GM18508 (cell line): ENCODE data around the gene GRM4.
"Not testable (repeated sequence)": the region's sequence is repeated elsewhere in the genome, so short reads cannot be mapped to it uniquely, and the experiment has no call there.

Experiments used
- ATAC-seq: cut with Tn5 transposase; IDR thresholded peaks from one replicate; pipeline ENCODE4 v1.9.1; 2021; ENCODE audit warnings: moderate number of reproducible peaks; ENCODE audit not compliant: insufficient read depth, unreplicated experiment

GRM4 gene

GRCh38 chr6:34146021-34146782 is at the start of gene GRM4:
Gene GRM4, minus strand, starts transcription at chr6:34146087. Its CDS starts 12,591 bp downstream, at chr6:34133496.
- ATAC-seq, result no peak

- ATAC-seq, result no peak
Measured at GRCh38 chr6:34194772-34195171, 48.9 kb upstream of the GRM4 start.

GRCh38 chr6:34190504-34191122 is 44.7 kb upstream of the GRM4 start:
- ATAC-seq, result no peak

GRCh38 chr6:34189806-34190503 is 44.1 kb upstream of the GRM4 start:
- no peak for ATAC-seq

GRCh38 chr6:34184726-34185125 is 38.8 kb upstream of the GRM4 start:
- not testable (repeated sequence) for ATAC-seq

- ATAC-seq, result no peak
Measured at GRCh38 chr6:34182751-34183531, 37.1 kb upstream of the GRM4 start.

- no peak for ATAC-seq
Measured at GRCh38 chr6:34181908-34182307, 36.0 kb upstream of the GRM4 start.

GRCh38 chr6:34179106-34179720 is 33.3 kb upstream of the GRM4 start:
- ATAC-seq, result no peak

- ATAC-seq, result no peak
Measured at GRCh38 chr6:34178357-34179105, 32.6 kb upstream of the GRM4 start.

- ATAC-seq, result no peak
Measured at GRCh38 chr6:34177181-34177591, 31.3 kb upstream of the GRM4 start.

- ATAC-seq, result no peak
Measured at GRCh38 chr6:34176261-34177031, 30.6 kb upstream of the GRM4 start.

- ATAC-seq, result no peak
Measured at GRCh38 chr6:34174846-34175399, 29.0 kb upstream of the GRM4 start.

GRCh38 chr6:34172961-34173775 is 27.3 kb upstream of the GRM4 start:
- ATAC-seq, result no peak

- no peak for ATAC-seq
Measured at GRCh38 chr6:34170346-34170745, 24.5 kb upstream of the GRM4 start.

GRCh38 chr6:34169897-34170296 is 24.0 kb upstream of the GRM4 start:
- no peak for ATAC-seq

- no peak for ATAC-seq
Measured at GRCh38 chr6:34161857-34162515, 16.1 kb upstream of the GRM4 start.

GRCh38 chr6:34159844-34160243 is 14.0 kb upstream of the GRM4 start:
- no peak for ATAC-seq
